Esophagus muscularis mucosa (tissue), 4 donors: ENCODE data around the gene RASSF3. TPM values are rescaled to one million over a fixed set of nuclear protein-coding genes. Genes with fewer than 3 reads are reported as not detected.
A peak's percentile ranks its signal among the peaks of the same experiment; 100 is the strongest.
"Not testable (repeated sequence)": the region's sequence is repeated elsewhere in the genome, so short reads cannot be mapped to it uniquely, and the experiment has no call there.

ENCODE experiments used
- DNase-seq: peaks from one replicate; pipeline ENCODE4 v3.0.0-alpha.2; 2017; ENCODE audit errors: extremely low spot score
- H3K27ac ChIP-seq, 4 donors: fragments of 200-600 bp; sonication (generic); replicated peaks in 1 of 4; 1 replicate in 3 of 4; 2 replicates in 1 of 4; pipeline ENCODE4 v1.5.1; 2016 to 2019; ENCODE audit warnings: mild to moderate bottlenecking in 1 of 4
- H3K27me3 ChIP-seq, 4 donors: fragments of 200-600 bp; sonication (generic); one replicate each; pipeline versions ENCODE4 v1.5.1 to v1.6.0; 2016 to 2019
- H3K36me3 ChIP-seq, 4 donors: fragments of 200-600 bp; sonication (generic); one replicate each; pipeline ENCODE4 v1.5.1; 2016 to 2019
- H3K4me1 ChIP-seq, 4 donors: fragments of 200-600 bp; sonication (generic); one replicate each; pipeline ENCODE4 v1.5.1; 2016 to 2019
- H3K4me3 ChIP-seq, 4 donors: fragments of 200-600 bp; sonication (generic); 1 replicate in 2 of 4; 2 replicates in 2 of 4; pipeline ENCODE4 v1.5.1; 2016 to 2019; ENCODE audit warnings: mild to moderate bottlenecking in 4 of 4, moderate library complexity in 1 of 4
- H3K9me3 ChIP-seq, 4 donors: fragments of 200-600 bp; sonication (generic); 1 replicate in 3 of 4; 2 replicates in 1 of 4; pipeline ENCODE4 v1.5.1; 2016 to 2019
- EP300 ChIP-seq: sonication (generic); formaldehyde crosslinking; IDR thresholded peaks from one replicate; pipeline ENCODE4 v1.6.1; 2017; ENCODE audit warnings: antibody characterized with exemption
- POLR2A ChIP-seq: fragments of 450-650 bp; IDR thresholded peaks from one replicate; pipeline ENCODE4 v1.6.1; 2017; ENCODE audit warnings: antibody characterized with exemption, moderate library complexity, mild to moderate bottlenecking, low read depth
- POLR2AphosphoS5 ChIP-seq, 2 donors: sonication (generic); formaldehyde crosslinking; IDR thresholded peaks; one replicate each; pipeline ENCODE4 v1.6.1; 2017; ENCODE audit warnings: antibody characterized with exemption in 2 of 2
- whole genome bisulfite sequencing: methylation state at CpG from one replicate; pipeline ENCODE4 v1.1.5; 2018; 5-methylcytosine and 5-hydroxymethylcytosine counted together
- intact Hi-C: fragments of 100-400 bp; cut with DNase I; formaldehyde crosslinking; loops from one replicate; pipeline ENCODE4 v1.15.1; 2023
- total RNA-seq, 4 donors: library from RNA; depleted of rRNA; stranded (reverse); fragments of >200 nt; gene quantifications; one replicate each; pipeline versions ENCODE4 v1.1.0 to v1.2.1, GENCODE V29; 2016
- TF ChIP-seq, protein P1 (sequence below), 3 experiments: fragments of 200-600 bp in 2 of 3; fragments of 450-650 bp in 1 of 3; sonication (generic) in 2 of 3; IDR thresholded peaks; one replicate each; pipeline ENCODE4 v1.5.1; 2017 to 2019; ENCODE audit warnings: antibody characterized with exemption in 3 of 3, mild to moderate bottlenecking in 2 of 3, moderate library complexity in 1 of 3

RASSF3 gene
- total RNA-seq, 4 donors from 2014 or later = 124 to 299 (median 229) TPM

DNA sequence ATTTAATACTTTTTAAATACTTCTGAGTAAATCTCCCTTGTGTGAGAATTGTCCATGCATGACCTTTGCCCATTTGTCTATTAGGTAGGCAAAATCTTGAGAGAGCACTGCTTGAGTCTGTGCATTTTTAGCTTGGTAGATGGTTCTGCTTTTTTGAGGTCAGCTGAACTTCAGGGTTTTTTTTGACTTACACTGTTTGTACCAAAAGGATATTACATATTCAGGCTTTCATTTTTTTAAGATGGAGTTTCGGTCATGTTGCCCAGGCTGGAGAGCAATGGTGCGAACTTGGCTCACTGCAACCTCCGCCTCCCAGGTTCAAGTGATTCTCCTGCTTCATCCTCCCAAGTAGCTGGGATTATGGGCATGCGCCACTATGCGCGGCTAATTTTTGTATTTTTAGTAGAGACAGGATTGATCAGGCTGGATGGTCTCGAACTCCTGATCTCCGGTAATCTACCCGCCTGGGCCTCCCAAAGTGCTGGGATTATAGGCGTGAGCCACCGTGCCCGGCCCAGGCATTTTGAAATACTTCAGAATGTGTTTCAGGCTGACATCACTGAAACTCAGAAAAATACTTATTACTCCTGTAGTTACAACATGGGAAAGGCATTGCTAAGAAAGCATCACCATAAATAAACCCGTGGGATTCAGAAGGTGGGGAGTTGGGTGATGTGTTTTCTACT lies 11.1 kb downstream of the RASSF3 start:
- WGBS = 83% methylated on average over 13 of the region's 13 CpGs

DNA sequence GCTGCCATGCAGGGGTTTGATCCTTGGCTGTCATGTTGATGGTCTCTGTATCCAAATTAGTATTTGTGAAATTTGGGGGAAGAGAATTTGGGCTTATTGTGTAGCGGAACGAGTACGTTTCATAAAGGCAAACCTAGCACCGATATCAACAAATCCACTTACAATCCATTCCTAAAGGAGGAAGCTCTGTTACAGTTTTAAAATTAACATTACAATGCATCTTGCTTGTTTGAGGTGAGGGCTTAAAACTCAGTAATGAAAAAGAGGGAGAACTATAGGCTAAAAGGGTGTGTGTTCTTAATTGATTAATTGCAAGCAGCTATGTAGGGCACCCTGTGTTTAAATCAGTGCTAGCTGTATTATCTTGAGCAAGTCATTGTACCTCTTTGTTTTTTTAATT lies 13.7 kb downstream of the RASSF3 start:
- Histone ChIP-seq H3K27ac (peak overlapping the region; percentile 75 to 85 (median 80)), H3K4me3 (no peak overlapping the region), H3K27me3 (no peaks in the 10 kb centered on the region), H3K4me1 (peaks cover 52 to 92% (median 89%) of the 10 kb centered on the region in 4 donors), H3K9me3 (no peaks in the 10 kb centered on the region), H3K36me3 (no peaks in the 10 kb centered on the region)
- intact Hi-C loops = no loop called here
- 93% methylated on average over 4 of the region's 4 CpGs for WGBS
- TF ChIP-seq EP300 (no peak), POLR2A (no peak), POLR2AphosphoS5 (IDR thresholded peaks at IDR 0.05) (no peak)
- DNase-seq = no peak

More for the DNA sequence above, 11.1 kb downstream of the RASSF3 start:
- H3K4me3 ChIP-seq = no peak overlapping the region
- H3K27me3 ChIP-seq = no peaks in the 10 kb centered on the region
- peak in 1 of 2 donors; percentile 17 for TF ChIP-seq POLR2AphosphoS5 (IDR thresholded peaks at IDR 0.05)
- no peak for TF ChIP-seq EP300
- peaks cover 46 to 87% (median 83%) of the 10 kb centered on the region in 4 donors for H3K4me1 ChIP-seq
- H3K27ac ChIP-seq = peak overlapping the region; percentile 47 to 85 (median 71)
- intact Hi-C loops = no loop called here
- no peak for DNase-seq
- no peaks in the 10 kb centered on the region for H3K36me3 ChIP-seq
- no peaks in the 10 kb centered on the region for H3K9me3 ChIP-seq

DNA sequence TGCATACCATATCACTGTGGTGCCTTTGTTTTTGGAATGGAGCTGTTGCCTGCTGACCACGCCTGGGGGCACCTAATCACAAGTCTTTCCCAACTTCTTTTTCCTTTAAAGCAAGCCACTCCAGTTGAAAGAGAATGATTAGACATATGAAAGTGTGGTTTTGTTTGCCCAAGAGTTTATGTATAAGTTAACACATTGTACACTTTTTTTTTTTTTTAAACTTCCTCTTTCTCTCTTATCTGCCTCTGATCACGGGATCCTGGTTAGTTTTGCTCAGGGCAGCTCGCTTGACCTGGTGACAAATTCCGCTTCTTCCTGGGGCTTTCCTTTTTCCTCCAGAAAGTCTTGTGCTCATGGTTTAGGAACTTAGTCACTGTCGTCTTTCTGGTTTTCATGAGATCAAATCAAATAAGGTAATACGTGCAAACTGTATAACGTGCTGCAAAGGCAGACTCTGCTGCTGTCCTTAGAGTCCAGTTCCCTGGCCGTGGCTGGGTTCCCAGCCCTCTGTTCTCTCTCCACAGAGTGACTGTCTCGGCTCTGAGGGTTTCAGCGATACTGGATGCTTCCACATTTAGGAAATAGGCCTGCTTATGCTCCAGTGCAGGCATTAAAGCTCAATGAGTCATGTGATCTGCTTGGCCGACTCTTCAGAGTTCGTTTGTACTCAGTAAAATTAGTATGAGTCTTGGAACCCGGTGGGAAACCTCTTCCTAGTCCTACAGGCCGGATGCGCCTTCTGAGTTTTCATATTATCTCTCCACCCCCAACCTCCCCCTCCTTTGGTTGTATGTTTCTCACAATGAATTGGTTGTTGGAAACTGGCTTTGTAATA lies 15.2 kb downstream of the RASSF3 start:
- peak overlapping the region; percentile 27 to 42 (median 40) for H3K4me3 ChIP-seq
- H3K27me3 ChIP-seq = no peaks in the 10 kb centered on the region
- 8% methylated on average over 15 of the region's 15 CpGs for whole genome bisulfite sequencing
- TF ChIP-seq, protein P1, sequence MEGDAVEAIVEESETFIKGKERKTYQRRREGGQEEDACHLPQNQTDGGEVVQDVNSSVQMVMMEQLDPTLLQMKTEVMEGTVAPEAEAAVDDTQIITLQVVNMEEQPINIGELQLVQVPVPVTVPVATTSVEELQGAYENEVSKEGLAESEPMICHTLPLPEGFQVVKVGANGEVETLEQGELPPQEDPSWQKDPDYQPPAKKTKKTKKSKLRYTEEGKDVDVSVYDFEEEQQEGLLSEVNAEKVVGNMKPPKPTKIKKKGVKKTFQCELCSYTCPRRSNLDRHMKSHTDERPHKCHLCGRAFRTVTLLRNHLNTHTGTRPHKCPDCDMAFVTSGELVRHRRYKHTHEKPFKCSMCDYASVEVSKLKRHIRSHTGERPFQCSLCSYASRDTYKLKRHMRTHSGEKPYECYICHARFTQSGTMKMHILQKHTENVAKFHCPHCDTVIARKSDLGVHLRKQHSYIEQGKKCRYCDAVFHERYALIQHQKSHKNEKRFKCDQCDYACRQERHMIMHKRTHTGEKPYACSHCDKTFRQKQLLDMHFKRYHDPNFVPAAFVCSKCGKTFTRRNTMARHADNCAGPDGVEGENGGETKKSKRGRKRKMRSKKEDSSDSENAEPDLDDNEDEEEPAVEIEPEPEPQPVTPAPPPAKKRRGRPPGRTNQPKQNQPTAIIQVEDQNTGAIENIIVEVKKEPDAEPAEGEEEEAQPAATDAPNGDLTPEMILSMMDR (IDR thresholded peaks at IDR 0.05) = peak in 1 of 3 experiments; percentile 6
- peak; percentile 71 to 73 for TF ChIP-seq POLR2AphosphoS5 (IDR thresholded peaks at IDR 0.05)
- no peak for TF ChIP-seq EP300
- TF ChIP-seq POLR2A = no peak
- H3K27ac ChIP-seq = peak overlapping the region; percentile 75 to 85 (median 80)
- H3K9me3 ChIP-seq = no peaks in the 10 kb centered on the region
- no peaks in the 10 kb centered on the region for H3K36me3 ChIP-seq
- peaks cover 44 to 96% (median 89%) of the 10 kb centered on the region in 4 donors for H3K4me1 ChIP-seq
- DNase-seq = no peak
- intact Hi-C loops = no loop called here

DNA sequence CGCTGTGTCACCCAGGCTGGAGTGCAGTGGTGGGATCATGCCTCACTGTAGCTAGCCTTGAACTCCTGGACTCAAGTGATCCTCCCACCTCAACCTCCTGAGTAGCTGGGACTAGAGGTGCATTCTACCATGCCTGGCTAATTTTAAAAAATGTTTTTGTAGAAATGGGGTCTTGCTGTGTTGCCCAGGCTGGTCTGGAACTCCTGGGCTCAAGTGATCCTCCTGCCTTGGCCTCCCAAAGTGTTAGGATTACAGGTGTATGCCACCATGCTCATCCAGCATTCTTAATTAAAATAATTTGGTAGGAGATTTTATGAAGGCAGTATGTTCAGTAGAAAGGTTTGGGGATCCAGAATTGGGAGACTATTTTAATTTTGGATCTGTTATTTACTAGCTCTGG lies 16.3 kb downstream of the RASSF3 start:
- H3K36me3 ChIP-seq, H3K9me3 ChIP-seq, DNase-seq, H3K4me3 ChIP-seq, H3K27me3 ChIP-seq, intact Hi-C loops: not testable (repeated sequence)
- Histone ChIP-seq H3K4me1 (peaks cover 44 to 97% (median 91%) of the 10 kb centered on the region in 4 donors), H3K27ac (peak overlapping the region; percentile 75 to 85 (median 80))
- 100% methylated on average over 1 of the region's 1 CpG for WGBS

DNA sequence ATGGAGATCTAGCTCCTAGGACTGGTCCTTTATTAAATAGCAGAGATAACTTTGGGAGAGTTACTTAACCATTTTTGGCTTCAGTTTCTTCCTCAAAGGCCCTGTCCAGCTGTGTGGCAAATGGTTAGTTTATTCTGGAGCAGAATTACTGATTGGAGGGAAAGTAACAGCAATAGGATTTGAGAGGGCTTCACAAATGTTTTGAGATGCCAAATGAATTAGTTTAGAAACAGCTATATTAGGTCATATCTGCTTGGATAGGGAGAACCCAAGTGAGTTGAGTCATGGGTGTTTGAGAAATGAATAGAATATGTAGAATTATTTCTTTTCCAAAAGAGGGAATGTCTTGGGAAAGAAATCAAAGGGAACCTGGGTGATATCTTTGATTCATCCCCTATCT lies 17.5 kb downstream of the RASSF3 start:
- Histone ChIP-seq H3K4me3 (no peak overlapping the region), H3K4me1 (peaks cover 44 to 98% (median 90%) of the 10 kb centered on the region in 4 donors), H3K36me3 (no peaks in the 10 kb centered on the region), H3K9me3 (no peaks in the 10 kb centered on the region), H3K27ac (peak overlapping the region; percentile 75 to 85 (median 80)), H3K27me3 (no peaks in the 10 kb centered on the region)
- TF ChIP-seq POLR2A = no peak
- TF ChIP-seq, protein P1 (IDR thresholded peaks at IDR 0.05) = no peak
- DNase-seq = no peak
- intact Hi-C loops = no loop called here

DNA sequence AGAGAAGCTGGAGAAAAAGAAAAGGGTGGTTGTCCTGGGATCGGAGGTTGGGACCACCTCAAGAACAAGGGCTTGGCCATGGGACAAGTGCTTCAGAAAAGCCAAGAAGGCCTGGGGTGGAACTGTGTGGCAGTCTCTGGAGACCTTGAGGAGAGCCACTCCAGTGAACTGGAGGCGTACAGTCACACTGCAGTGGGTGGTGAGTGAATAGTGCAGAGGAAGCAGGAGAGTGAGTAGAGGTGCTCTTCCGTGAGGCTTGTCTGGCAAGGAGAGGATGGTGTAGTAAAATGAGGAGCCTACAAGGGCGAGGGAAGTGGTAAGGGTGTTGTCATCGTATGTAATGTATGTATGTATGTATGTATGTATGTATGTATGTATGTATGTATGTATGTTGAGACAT lies 20.9 kb downstream of the RASSF3 start:
- no peak for TF ChIP-seq POLR2A
- TF ChIP-seq POLR2AphosphoS5 (IDR thresholded peaks at IDR 0.05) = no peak
- TF ChIP-seq, protein P1 (IDR thresholded peaks at IDR 0.05) = no peak
- TF ChIP-seq EP300 = no peak
- no peaks in the 10 kb centered on the region for H3K36me3 ChIP-seq
- DNase-seq = no peak
- H3K4me3 ChIP-seq = no peak overlapping the region
- intact Hi-C loops = no loop called here
- 97% methylated on average over 5 of the region's 5 CpGs for WGBS
- peaks cover 29 to 92% (median 89%) of the 10 kb centered on the region in 4 donors for H3K4me1 ChIP-seq
- H3K27ac ChIP-seq = no peak overlapping the region
- H3K27me3 ChIP-seq = no peaks in the 10 kb centered on the region
- no peaks in the 10 kb centered on the region for H3K9me3 ChIP-seq
